Heart right ventricle (tissue), 16 donors: ENCODE data around the gene ADARB2. TPM values are rescaled to one million over a fixed set of nuclear protein-coding genes. Genes with fewer than 3 reads are reported as not detected.

ENCODE experiments used
- ATAC-seq, 8 donors: fragments of 200-7000 bp; cut with Tn5 transposase; one replicate each; pipeline ENCODE4 v1.9.1; 2020; ENCODE audit warnings: mild to moderate bottlenecking in 8 of 8, moderate library complexity in 8 of 8, moderate number of reproducible peaks in 1 of 8
- DNase-seq, 2 donors: peaks; one replicate each; pipeline ENCODE4 v3.0.0-alpha.2; 2020
- H3K27ac ChIP-seq, 10 donors: fragments of 200-600 bp; sonication (generic) in 2 of 10; one replicate each; pipeline versions ENCODE4 v1.5.0 to v1.8.0; 2020 to 2022; ENCODE audit warnings: mild to moderate bottlenecking in 3 of 10
- H3K27me3 ChIP-seq, 7 donors: fragments of 200-600 bp; one replicate each; pipeline ENCODE4 v1.8.0; 2021 to 2022; ENCODE audit warnings: mild to moderate bottlenecking in 2 of 7
- H3K36me3 ChIP-seq, 9 donors: fragments of 200-600 bp; sonication (generic) in 1 of 9; one replicate each; pipeline versions ENCODE4 v1.5.0 to v1.8.0; 2020 to 2022; ENCODE audit warnings: mild to moderate bottlenecking in 2 of 9
- H3K4me1 ChIP-seq, 9 donors: fragments of 200-600 bp; sonication (generic) in 1 of 9; one replicate each; pipeline versions ENCODE4 v1.5.0 to v1.8.0; 2020 to 2022; ENCODE audit warnings: mild to moderate bottlenecking in 4 of 9
- H3K4me3 ChIP-seq, 10 donors: fragments of 200-600 bp; sonication (generic) in 2 of 10; one replicate each; pipeline versions ENCODE4 v1.5.0 to v1.8.0; 2020 to 2022; ENCODE audit warnings: mild to moderate bottlenecking in 7 of 10, moderate library complexity in 2 of 10
- H3K9me3 ChIP-seq, 11 donors: fragments of 200-600 bp in 10 of 11; sonication (generic) in 2 of 11; one replicate each; pipeline versions ENCODE4 v1.5.0 to v1.8.0; 2013 to 2022; ENCODE audit warnings: mild to moderate bottlenecking in 2 of 11, control low read depth in 1 of 11, moderate library complexity in 1 of 11
- WGBS, 2 donors: extraction: QIAGEN DNeasy Blood & Tissue Kit; methylation state at CpG; one replicate each; pipeline ENCODE4 v1.1.7; 2013; ENCODE audit warnings: inconsistent platforms in 1 of 2; 5-methylcytosine and 5-hydroxymethylcytosine counted together
- intact Hi-C, 10 donors: fragments of 100-400 bp; cut with DNase I; formaldehyde crosslinking; loops; one replicate each; pipeline versions ENCODE4 v1.11.1 to v1.14.2; 2022
- polyA plus RNA-seq, 2 donors: library from polyadenylated mRNA; stranded (reverse); fragments of 200-250 nt; gene quantifications; one replicate each; pipeline ENCODE4 v1.2.3, GENCODE V29; 2013
- total RNA-seq, 10 donors: library from RNA; stranded (reverse); fragmentation: NEBNext Ultra II Directional in 3 of 10; extraction: Animal tissue kit (Norgen Biotek cat#: 25700) in 3 of 10; gene quantifications; one replicate each; pipeline versions ENCODE4 v1.2.1 to v1.2.4, GENCODE V29; 2021 to 2023
- TF ChIP-seq, protein P1 (sequence below), 9 donors: fragments of 200-600 bp; sonication (generic) in 2 of 9; IDR thresholded peaks; one replicate each; pipeline versions ENCODE4 v1.5.0 to v1.8.0; 2021 to 2022; ENCODE audit warnings: antibody characterized with exemption in 9 of 9, mild to moderate bottlenecking in 5 of 9, moderate library complexity in 1 of 9
- donor health status: Arrhythmogenic right ventricular cardiomyopathy.
- donor health status: ischemic (EF 13 %, LVEDD 7.1; RV severe dilation, severe dysfunction).
- donor health status: healthy with polysubstance abuse.
- donor health status: DM: no; HTN: yes; CAD: no.
- donor health status: DM: no; HTN: no; CAD: no.
- donor health status: ischemic (EF 25% LVEDD 6.9; RV normal size, moderate dysfunction).
- donor health status: ischemic (EF 25% LVEDD 5.7; RV mildly dilated, moderate dysfunction).
- donor health status: healthy.
- donor health status: DM: yes; HTN: yes; CAD: no.
- donor health status: Ischemic cardiomyopathy.
- donor health status: ischemic (EF 35%, LVEDD 5.7; RV mildly dilated, moderate dysfunction).
- donor health status: nonischemic (EF 11% LVEDD 7.7; RV severe dilation, severe dysfunction).
- donor health status: DM: yes; HTN: yes; CAD: no.
- donor health status: PGD.
- donor health status: ischemic (EF 29% LVEDD 5.4; RV normal size, mild dysfunction).
- donor health status: nonischemic (EF 23%, LVEDD 6.1; RV moderate dilation, normal function).

The ADARB2 gene
- total and polyA plus RNA-seq, 12 donors: 0.08 to 0.47 (median 0.17) TPM; not detected in 2

DNA sequence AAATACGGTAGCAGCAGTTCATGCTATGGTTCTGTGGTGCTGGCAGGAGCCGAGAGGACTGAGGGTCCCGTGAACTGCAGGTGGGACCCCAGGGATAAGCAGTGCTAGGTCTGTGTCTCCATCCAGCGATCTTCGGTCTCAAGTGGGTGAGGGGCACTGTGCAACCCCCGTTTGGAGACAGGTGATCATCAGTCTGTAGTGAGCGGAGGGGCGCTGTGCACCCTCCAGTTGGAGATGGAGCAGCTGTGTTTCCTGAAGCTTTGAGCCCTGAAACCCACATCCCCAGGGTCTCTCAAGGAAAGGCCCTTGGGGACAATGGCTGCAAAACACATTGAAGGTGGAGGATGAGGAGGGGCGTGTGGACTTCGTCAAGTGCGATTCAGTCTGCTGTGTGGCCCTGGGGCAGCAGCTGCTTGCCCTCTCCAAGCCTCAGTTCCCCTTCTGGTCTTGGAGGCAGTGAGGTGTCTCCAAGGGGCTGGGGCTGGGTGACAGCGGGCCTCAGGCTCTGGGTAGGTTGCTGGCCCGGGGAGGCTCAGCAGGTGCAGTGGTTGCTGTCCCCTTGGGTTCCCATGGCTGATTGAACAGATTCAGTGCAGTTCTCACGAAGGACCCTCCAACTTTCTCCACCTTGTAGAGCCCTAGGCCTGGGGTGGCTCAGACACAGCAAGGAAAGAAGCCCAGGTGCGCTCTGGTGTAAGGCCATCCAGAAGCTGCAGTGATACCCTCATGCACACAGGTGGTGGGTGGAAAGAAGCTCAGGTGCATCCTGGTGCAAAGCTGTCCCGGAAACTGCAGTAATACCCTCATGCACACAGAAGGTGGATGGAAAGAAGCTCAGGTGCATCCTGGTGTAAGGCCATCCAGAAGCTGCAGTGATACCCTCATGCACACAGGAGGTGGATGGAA lies 160.6 kb downstream of the ADARB2 start:
- H3K36me3 ChIP-seq: no peaks in the 10 kb centered on the region
- TF ChIP-seq, protein P1, sequence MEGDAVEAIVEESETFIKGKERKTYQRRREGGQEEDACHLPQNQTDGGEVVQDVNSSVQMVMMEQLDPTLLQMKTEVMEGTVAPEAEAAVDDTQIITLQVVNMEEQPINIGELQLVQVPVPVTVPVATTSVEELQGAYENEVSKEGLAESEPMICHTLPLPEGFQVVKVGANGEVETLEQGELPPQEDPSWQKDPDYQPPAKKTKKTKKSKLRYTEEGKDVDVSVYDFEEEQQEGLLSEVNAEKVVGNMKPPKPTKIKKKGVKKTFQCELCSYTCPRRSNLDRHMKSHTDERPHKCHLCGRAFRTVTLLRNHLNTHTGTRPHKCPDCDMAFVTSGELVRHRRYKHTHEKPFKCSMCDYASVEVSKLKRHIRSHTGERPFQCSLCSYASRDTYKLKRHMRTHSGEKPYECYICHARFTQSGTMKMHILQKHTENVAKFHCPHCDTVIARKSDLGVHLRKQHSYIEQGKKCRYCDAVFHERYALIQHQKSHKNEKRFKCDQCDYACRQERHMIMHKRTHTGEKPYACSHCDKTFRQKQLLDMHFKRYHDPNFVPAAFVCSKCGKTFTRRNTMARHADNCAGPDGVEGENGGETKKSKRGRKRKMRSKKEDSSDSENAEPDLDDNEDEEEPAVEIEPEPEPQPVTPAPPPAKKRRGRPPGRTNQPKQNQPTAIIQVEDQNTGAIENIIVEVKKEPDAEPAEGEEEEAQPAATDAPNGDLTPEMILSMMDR (IDR thresholded peaks at IDR 0.05): no peak
- H3K4me3 ChIP-seq: no peak overlapping the region
- no peak overlapping the region for H3K27ac ChIP-seq
- H3K27me3 ChIP-seq: peaks cover 0 to 9% (median 0%) of the 10 kb centered on the region in 7 donors
- WGBS, 2 donors: 79 to 88% methylated on average over 16 of the region's 16 CpGs
- H3K4me1 ChIP-seq: no peaks in the 10 kb centered on the region
- intact Hi-C loops: no loop called here
- DNase-seq (no peak), ATAC-seq (no peak)
- no peaks in the 10 kb centered on the region for H3K9me3 ChIP-seq

DNA sequence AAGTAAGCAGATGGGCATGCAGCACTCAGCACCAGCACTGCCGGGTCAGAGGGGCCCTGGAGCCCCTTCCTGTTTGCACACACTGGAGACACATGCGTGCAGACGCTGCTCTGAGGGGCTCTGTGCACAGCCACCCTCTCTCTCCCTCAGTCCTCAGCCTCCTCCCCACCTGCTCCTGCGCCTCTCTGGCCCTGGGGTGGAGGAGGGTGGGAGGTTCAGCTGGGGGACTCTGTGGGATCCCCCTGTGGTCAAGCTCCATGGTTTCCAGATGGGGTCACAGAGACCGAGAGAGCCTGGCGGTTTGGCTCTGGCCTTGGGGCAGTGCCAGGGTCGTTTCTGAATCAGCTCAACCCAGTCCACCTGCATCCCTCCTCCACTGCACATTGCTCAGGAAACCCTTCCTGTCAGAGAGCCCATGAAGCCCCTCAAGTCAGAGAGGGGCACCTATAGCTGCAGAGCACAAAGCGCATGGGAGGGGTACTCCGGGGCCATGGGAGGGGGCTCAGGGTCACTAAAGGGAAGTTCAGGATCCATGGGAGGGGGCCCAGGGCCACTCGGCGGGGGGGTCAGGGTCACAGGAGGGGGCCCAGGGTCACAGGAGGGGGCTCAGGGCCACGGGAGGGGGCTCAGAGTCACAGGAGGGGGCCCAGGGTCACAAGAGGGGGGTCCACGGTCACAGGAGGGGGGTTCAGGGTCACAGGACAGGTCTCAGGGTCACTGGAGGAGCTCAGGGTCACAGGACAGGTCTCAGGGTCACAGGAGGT lies 161.7 kb downstream of the ADARB2 start:
- WGBS, 2 donors: 59 to 70% methylated on average over 13 of the region's 13 CpGs
- H3K27ac ChIP-seq: no peak overlapping the region
- intact Hi-C loops: no loop called here
- DNase-seq (no peak), ATAC-seq (no peak)
- no peaks in the 10 kb centered on the region for H3K9me3 ChIP-seq
- no peaks in the 10 kb centered on the region for H3K4me1 ChIP-seq
- TF ChIP-seq, protein P1 (IDR thresholded peaks at IDR 0.05): no peak
- no peak overlapping the region for H3K4me3 ChIP-seq
- H3K27me3 ChIP-seq: peaks cover 0 to 6% (median 0%) of the 10 kb centered on the region in 7 donors
- no peaks in the 10 kb centered on the region for H3K36me3 ChIP-seq

DNA sequence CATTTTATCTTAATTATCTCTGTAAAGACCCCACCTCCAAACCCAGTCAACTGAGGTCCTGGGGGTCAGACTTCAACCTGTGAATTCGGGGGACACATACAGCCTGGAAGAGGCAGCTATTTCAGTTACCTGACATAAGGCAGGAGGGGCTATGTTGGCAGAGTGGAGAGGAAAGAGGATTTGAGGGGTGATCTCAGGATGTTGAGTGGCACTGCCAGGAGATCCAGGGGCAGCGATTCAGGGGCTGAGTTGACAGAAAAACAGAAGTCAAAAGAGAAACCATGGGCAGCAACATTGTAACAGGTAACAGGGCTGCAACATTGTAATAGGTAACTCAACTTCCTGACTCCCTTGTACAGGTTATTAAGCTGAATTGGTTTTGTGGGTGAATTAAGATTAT lies 162.6 kb downstream of the ADARB2 start:
- no peak overlapping the region for H3K27ac ChIP-seq
- no peak for DNase-seq

DNA sequence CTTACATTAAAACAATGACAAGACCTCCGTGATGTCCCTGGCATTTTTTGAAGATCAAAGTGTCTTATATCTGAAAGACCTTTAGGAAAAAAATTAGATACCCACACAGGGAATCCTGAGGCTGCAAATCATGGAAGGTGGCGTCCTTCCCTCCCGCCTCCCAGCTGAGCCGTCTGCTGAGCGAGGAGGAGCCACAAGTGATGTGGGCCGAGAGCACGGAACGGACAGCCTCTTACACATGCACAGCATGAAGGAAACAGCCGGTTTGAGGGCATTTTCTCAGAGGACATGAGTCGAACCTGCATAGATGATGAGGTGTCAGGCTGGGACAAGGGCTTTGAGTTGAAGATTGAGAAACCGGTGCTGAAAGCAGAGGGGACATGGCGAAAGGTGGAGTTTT lies 163.3 kb downstream of the ADARB2 start:
- ATAC-seq (no peak), DNase-seq (no peak)
- WGBS, 2 donors: 77 to 86% methylated on average over 12 of the region's 12 CpGs
- H3K27me3 ChIP-seq: peaks cover 0 to 6% (median 0%) of the 10 kb centered on the region in 7 donors
- H3K4me3 ChIP-seq: no peak overlapping the region
- TF ChIP-seq, protein P1 (IDR thresholded peaks at IDR 0.05): no peak
- no peak overlapping the region for H3K27ac ChIP-seq
- no peaks in the 10 kb centered on the region for H3K4me1 ChIP-seq
- no peaks in the 10 kb centered on the region for H3K9me3 ChIP-seq
- intact Hi-C loops: loop anchor here in 1 of 10 donors (2.0 kb wide), 1 partner anchor 47 kb away; no protein-coding TSS in a partner anchor
- no peaks in the 10 kb centered on the region for H3K36me3 ChIP-seq

More for the DNA sequence above, 162.6 kb downstream of the ADARB2 start:
- ATAC-seq: no peak
- Histone ChIP-seq H3K36me3 (no peaks in the 10 kb centered on the region), H3K4me3 (no peak overlapping the region), H3K9me3 (no peaks in the 10 kb centered on the region), H3K4me1 (no peaks in the 10 kb centered on the region), H3K27me3 (peaks cover 0 to 6% (median 0%) of the 10 kb centered on the region in 7 donors)
- intact Hi-C loops: no loop called here
- WGBS, 2 donors: 75 to 87% methylated on average over 2 of the region's 2 CpGs
- TF ChIP-seq, protein P1 (IDR thresholded peaks at IDR 0.05): no peak
